Stimulated activated CD8-positive, alpha-beta memory T cell treated with anti-CD3 and anti-CD28 coated beads, Interleukin-4, amount 100 ng/mL, for 48 hours (primary cell): ENCODE results near the gene HHAT.

Experiments used
- DNase-seq: peaks from one replicate; pipeline ENCODE4 v3.0.0-alpha.2; 2020

The HHAT gene

DNA sequence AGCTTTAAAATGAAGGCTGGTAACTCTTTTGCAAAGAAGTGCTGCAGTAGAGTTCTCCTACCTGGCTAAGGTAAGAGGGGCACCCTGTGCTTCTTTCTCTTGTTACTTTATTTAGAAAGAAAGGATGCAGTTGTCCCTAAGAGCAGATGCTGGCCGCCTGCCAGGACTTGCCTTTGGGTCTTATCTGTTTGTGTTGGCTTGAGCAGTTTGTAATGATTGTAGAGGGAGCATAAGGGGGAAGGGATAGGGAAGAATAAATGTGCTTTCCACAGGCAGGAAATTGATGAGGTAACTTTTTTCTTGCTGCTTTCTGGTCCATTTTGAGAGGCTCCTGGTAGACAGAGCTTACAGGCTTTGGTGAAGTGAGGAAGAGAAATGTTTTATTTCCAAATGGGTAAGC is 229.6 kb downstream of the HHAT start:
- DNase-seq = no peak

GRCh38 chr1:210565306-210565705 is 236.6 kb downstream of the HHAT start:
- no peak for DNase-seq

- no peak for DNase-seq
Measured at GRCh38 chr1:210568631-210569030, 239.9 kb downstream of the HHAT start.

GRCh38 chr1:210570116-210570515 is 241.4 kb downstream of the HHAT start:
- DNase-seq = no peak

DNA sequence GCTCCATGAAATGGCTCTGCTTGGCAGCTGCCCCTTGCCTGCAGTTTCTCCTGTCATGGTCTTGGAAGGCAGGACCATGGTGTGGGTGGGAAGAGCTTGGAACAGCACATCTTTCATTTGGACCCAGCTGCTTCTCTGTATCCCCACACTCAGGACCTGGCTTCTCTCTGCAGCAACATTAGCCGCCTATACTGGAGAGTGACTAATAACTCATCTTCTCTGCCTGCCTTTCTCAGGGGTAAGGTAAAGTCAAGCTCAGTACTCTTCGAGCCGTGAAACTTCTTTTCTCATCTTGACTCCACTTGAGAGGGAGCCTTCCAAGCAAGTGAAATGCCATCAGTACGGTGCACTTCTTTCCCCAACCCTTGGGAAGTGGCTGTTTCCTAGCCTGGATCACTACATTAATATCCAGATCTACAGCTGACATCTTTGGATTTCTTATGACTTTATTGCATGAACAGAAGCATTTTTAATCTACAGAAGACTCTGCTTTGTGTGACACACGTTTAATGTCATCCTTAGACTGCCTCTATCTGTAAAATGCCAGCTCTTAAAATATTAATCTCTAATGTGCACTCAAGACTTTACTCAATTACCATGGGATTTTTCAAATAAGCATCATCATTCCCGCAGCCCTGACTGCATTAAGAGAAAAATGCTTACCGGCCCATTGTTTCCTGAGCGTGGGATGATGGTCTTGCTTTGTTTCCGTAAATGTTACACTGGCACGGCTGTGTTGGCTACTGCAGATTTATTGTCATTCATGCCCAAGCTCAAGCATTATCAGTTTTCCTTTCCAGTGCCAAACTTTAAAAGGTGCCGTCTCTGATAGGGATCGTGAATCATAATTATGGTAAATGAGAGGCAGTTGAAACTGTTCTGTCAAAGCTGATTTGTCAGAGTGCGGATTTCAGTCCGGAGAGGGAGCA is 242.9 kb downstream of the HHAT start:
- DNase-seq = no peak

DNA sequence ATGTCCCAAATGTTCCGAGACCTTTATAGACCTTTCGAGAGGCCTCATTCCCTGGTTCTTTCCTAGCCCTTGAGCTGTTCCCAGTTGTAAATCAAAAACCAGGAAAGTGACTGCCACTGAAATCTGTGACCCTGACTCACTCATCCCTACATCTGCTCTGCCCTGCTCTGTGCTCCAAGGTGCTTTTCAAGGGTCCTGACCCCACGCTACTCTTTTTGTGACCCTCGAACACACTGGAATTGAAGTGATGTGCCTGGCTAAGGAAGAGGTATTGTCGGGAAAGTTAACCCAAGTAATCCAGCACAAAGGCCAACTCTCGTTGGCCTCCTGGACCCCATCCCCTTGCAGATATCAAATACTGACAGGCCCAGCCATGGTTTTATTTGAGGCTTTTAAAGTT is 244.4 kb downstream of the HHAT start:
- DNase-seq = no peak

DNA sequence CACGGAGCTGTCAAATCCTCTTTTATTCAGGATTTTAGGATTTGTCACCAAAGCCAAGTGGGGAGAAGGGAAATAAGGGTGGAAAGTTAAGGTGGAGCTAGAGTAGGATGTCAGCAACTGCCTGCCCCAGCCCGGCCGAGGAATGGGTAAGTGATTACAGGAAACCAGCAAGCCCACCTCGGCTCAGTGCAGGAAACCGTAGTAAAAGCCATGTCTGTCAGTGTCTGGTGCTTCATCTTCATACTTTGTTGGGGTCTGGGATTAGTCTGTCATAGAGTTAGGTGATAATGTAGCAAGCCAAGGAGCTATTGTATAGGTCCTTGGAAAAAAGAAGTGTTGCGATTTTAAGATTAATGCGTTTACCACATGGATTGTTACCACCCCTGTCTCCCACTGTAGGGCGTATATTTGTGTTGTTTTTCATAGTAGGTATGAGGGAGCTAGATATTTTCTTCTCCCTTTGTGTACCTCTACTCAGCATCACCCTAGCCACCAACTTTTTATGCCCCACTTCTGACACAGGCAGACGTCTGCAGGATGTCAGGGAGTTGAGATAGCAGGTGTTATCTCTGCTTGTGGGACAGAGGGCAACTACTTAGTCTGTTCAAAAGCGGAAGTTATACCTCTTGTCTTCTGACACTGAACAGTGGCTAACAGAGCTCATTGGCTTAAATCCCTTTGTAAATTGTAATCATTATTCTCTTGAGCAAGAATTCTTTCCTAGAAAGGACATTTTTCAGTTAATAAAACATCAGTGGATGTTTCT is 253.7 kb downstream of the HHAT start:
- DNase-seq = no peak

GRCh38 chr1:210584439-210585113 is 255.9 kb downstream of the HHAT start:
- peak; percentile 88 for DNase-seq

DNA sequence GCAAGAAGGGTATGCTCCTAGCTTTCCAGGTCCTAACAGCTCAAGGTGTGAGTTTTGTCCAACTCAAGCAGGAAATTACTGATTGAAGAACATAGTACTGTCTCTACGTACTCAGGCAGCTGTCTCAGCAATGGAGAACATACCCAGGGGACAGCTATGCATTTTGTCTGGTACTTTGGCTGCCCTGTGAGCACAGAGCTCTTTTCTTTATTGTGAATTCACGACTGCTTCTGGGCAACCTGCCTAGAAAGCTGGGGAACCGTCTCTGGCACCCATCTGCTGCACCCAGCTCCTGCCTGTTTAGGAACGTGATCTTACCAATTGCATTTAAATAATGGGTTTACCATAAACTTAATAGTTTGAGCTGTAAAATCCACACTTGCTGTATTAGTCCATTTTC is 258.1 kb downstream of the HHAT start:
- no peak for DNase-seq

DNA sequence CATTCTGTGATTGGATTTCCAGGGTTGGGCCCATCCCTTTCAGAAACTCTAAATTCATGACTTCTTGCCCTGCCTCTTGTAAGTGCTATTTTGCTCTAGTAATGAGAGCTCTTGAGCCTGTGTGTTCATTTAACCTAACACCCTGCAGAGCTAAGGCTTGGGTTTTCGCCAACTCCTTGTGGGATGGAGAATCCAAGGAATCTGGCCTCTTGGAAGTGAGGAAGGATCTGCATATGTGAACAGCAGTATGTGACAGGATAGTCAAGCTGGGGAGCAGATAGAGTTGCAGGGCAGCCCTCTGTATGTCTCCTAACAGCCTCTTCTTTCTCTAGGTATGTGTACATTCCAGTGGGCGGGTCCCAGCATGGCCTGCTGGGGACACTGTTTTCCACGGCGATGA is 258.9 kb downstream of the HHAT start:
- DNase-seq = no peak

GRCh38 chr1:210588357-210588756 is 259.7 kb downstream of the HHAT start:
- DNase-seq = no peak

- DNase-seq = no peak
Measured at GRCh38 chr1:210588946-210589345, 260.2 kb downstream of the HHAT start.

DNA sequence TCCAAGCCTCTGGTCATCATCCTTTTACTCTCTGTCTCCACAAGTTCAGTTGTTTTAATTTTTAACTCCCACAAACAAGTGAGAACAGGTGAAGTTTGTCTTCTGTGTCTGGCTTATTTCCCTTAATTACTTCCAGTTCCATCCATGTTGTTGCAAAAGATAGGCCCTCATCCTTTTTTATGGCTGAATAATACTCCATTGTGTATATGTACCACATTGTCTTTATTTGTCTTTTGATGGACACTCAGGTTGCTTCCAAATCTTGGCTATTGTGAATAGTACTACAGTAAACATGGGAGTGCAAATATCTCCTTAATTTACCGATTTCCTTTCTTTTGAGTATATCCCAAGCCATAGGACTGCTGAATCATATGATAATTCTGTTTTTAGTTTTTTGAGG is 262.5 kb downstream of the HHAT start:
- DNase-seq = no peak

GRCh38 chr1:210594605-210595004 is 265.9 kb downstream of the HHAT start:
- no peak for DNase-seq

GRCh38 chr1:210596641-210597040 is 267.9 kb downstream of the HHAT start:
- no peak for DNase-seq

- no peak for DNase-seq
Measured at GRCh38 chr1:210597555-210598134, 268.9 kb downstream of the HHAT start.

DNA sequence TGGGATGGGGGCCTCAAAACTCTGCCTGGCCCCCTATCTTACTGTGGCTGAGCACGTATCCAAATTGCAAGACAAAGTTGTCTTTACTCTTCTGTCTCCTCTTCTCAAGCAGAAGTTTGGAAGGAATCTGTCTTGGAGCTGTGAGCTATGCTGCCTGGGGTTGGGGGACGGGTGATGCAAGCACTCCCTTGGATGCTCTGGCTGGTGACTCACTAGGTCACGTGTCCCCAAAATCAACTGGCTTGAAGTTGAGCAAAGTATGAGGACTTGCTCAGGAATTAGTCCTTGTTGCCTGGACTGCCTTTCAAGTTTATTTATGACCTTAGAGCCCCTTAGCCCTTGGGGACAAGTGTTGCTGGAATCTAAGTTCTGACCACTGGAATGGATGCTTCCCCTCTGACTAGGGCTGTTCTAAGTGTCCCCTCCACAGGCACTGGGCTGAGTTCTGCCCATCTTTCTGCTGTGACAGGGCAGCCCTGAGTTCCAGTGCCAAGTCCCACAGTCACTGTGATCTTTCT is 269.5 kb downstream of the HHAT start:
- no peak for DNase-seq

- DNase-seq = no peak
Measured at GRCh38 chr1:210600421-210601159, 271.9 kb downstream of the HHAT start.

- no peak for DNase-seq
Measured at GRCh38 chr1:210603123-210603522, 274.4 kb downstream of the HHAT start.

DNA sequence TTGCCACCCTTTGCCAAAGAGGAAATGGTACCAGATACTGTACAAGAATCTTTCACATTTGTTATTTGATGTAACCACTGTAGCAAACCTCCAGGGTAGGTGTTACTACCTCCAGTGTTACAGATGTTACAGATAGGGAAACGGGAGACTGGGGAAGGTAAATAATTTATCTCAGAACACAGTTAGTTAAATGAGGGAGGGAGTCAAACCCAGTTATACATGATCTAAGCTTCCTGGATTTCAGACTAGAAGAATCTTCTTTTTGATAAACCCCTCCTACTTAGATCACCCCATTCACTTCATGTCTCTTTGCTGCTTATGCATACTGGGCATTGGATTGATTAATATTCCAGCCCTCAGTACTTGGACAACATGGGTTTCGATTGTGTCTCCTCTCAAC is 276.4 kb downstream of the HHAT start:
- DNase-seq = no peak

DNA sequence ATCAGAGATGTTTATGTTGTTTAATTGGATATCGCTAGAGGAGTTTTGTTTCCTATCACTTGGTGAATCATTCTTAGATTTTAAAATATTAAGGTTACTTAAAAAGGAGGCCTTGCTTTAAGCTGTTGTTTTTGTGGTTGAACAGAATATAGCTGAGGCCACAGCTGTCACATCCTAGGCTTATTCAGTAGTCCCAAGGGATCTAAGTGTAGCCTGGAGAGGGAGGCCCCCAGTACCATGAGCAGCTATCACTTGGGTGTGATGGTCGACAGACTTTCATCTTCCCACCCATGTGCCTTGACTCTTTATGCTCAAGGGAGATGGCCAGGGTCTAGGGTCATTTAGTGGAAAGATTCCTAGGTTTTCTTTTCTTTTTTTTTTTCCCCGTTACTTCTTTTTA is 278.7 kb downstream of the HHAT start:
- no peak for DNase-seq

DNA sequence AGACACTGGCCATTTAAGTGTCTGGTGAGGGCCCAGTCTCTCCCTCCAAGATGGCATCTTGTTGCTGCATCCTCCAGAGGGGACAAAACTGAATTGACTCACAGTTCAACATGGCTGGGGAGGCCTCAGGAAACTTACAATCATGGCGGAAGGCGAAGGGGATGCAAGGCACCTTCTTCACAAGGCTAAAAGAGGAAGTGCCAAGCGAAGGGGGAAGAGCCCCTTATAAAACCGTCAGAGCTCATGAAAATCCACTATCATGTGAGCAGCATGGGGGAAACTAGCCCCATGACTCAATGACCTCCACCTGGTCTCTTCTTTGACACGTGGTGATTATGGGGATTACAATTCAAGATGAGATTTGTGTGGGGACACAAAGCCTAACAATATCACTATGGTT is 280.1 kb downstream of the HHAT start:
- DNase-seq = no peak
